H1 (cell line): ENCODE measurements around the gene PHOSPHO2. TPM values are rescaled to one million over a fixed set of nuclear protein-coding genes. Genes with fewer than 3 reads are reported as not detected.

Source experiments
- CTCF ChIA-PET: fragments of 300-600 bp; sonication (Branson Sonifier 250); formaldehyde crosslinking; loops from one replicate; lab custom pipeline; 2021; ENCODE audit not compliant: partially characterized antibody; lab: Charles Lee
- POLR2A ChIA-PET: fragments of 300-600 bp; sonication (Branson Sonifier 250); formaldehyde crosslinking; loops from one replicate; lab custom pipeline; 2021; ENCODE audit warnings: inconsistent platforms; ENCODE audit not compliant: partially characterized antibody; lab: Charles Lee
- DNase-seq, 2 experiments: peaks; one replicate each; pipeline versions ENCODE4 v3.0.0 to v3.0.0-alpha.2; 2010 to 2022; ENCODE audit warnings: low spot score in 2 of 2, low read depth in 1 of 2, mixed read lengths in 1 of 2
- FAIRE-seq: peaks from 2 replicates; lab custom pipeline; 2011; peaks lifted over from hg19 to GRCh38; lab: Jason Lieb, UNC
- H2AFZ ChIP-seq: 2 replicates; pipeline ENCODE4 v1.8.1; 2012; ENCODE audit warnings: low read length, inconsistent platforms
- H2AK5ac ChIP-seq: 2 replicates; pipeline ENCODE4 v1.6.1; 2013; ENCODE audit warnings: low read depth, low read length
- H2BK120ac ChIP-seq: replicated peaks from 2 replicates; pipeline ENCODE3; 2013; ENCODE audit warnings: low read depth, low read length, inconsistent platforms
- H2BK12ac ChIP-seq: 2 replicates; pipeline ENCODE4 v1.6.1; 2013; ENCODE audit warnings: low read depth, low read length
- H2BK15ac ChIP-seq: 2 replicates; pipeline ENCODE4 v1.6.1; 2013; ENCODE audit warnings: low read length
- H2BK20ac ChIP-seq: 2 replicates; pipeline ENCODE4 v1.6.1; 2013; ENCODE audit warnings: low read length
- H2BK5ac ChIP-seq: 2 replicates; pipeline ENCODE4 v1.6.1; 2013; ENCODE audit warnings: low read depth, low read length
- H3K14ac ChIP-seq: 2 replicates; pipeline ENCODE4 v1.6.1; 2013; ENCODE audit warnings: inconsistent platforms; ENCODE audit not compliant: insufficient read length
- H3K18ac ChIP-seq: 2 replicates; pipeline ENCODE4 v1.6.1; 2013; ENCODE audit warnings: low read length; ENCODE audit errors: extremely low read depth
- H3K23ac ChIP-seq: 2 replicates; pipeline ENCODE4 v1.6.1; 2013; ENCODE audit warnings: inconsistent platforms; ENCODE audit not compliant: insufficient read length
- H3K23me2 ChIP-seq: 2 replicates; pipeline ENCODE4 v1.6.1; 2013; ENCODE audit warnings: low read depth, low read length
- H3K27ac ChIP-seq: 2 replicates; pipeline ENCODE4 v1.6.1; 2011; ENCODE audit warnings: low read depth, low read length, inconsistent platforms
- H3K27me3 ChIP-seq, 4 experiments: replicated peaks in 1 of 4; 1 replicate in 1 of 4; 2 replicates in 3 of 4; pipeline versions ENCODE4 v1.6.1 to v1.8.1; 2011 to 2013; ENCODE audit warnings: low read length in 3 of 4, mild to moderate bottlenecking in 3 of 4, inconsistent platforms in 2 of 4, mixed read lengths in 2 of 4, moderate library complexity in 1 of 4; ENCODE audit not compliant: control insufficient read depth in 3 of 4, insufficient read depth in 3 of 4; ENCODE audit errors: extremely low read depth in 1 of 4
- H3K36me3 ChIP-seq, 4 experiments: 2 replicates each; pipeline versions ENCODE4 v1.6.1 to v1.8.1; 2011 to 2013; ENCODE audit warnings: mild to moderate bottlenecking in 4 of 4, low read length in 3 of 4, moderate library complexity in 2 of 4, control low read depth in 1 of 4, inconsistent platforms in 1 of 4; ENCODE audit not compliant: insufficient read depth in 4 of 4, control insufficient read depth in 2 of 4
- H3K4ac ChIP-seq: replicated peaks from 2 replicates; pipeline ENCODE3; 2013; ENCODE audit warnings: low read length, low read depth, mixed read lengths, inconsistent platforms; ENCODE audit not compliant: insufficient read length
- H3K4me1 ChIP-seq, 4 experiments: replicated peaks in 1 of 4; 1 replicate in 1 of 4; 2 replicates in 3 of 4; pipeline versions ENCODE4 v1.6.1 to v1.8.1; 2011 to 2013; ENCODE audit warnings: low read length in 3 of 4, inconsistent platforms in 2 of 4, mixed read lengths in 1 of 4; ENCODE audit not compliant: insufficient read depth in 4 of 4, control insufficient read depth in 3 of 4
- H3K4me2 ChIP-seq, 2 experiments: 2 replicates each; pipeline versions ENCODE4 v1.6.1 to v1.8.1; 2011 to 2013; ENCODE audit warnings: low read depth in 2 of 2, low read length in 2 of 2, control low read depth in 1 of 2, inconsistent platforms in 1 of 2, mild to moderate bottlenecking in 1 of 2; ENCODE audit not compliant: insufficient read depth in 1 of 2
- H3K4me3 ChIP-seq, 4 experiments: fragments of 200-600, 300-600 bp in 1 of 4; sonication (generic), shearing (Covaris generic), sonication (Bioruptor Twin) in 1 of 4; 2 replicates each; pipeline versions ENCODE4 v1.5.1 to v1.8.1; 2011 to 2016; ENCODE audit warnings: low read length in 4 of 4, low read depth in 3 of 4, control low read depth in 2 of 4, inconsistent platforms in 2 of 4, mild to moderate bottlenecking in 2 of 4, mixed read lengths in 1 of 4, moderate library complexity in 1 of 4; ENCODE audit not compliant: insufficient read depth in 2 of 4; ENCODE audit errors: extremely low read depth in 1 of 4
- H3K56ac ChIP-seq: replicated peaks from 2 replicates; pipeline ENCODE3; 2013; ENCODE audit warnings: low read depth, mild to moderate bottlenecking, mixed read lengths, low read length, inconsistent platforms; ENCODE audit not compliant: insufficient read length
- H3K79me1 ChIP-seq: 2 replicates; pipeline ENCODE4 v1.6.1; 2013; ENCODE audit warnings: low read depth, low read length, control low read depth
- H3K79me2 ChIP-seq, 2 experiments: 2 replicates each; pipeline versions ENCODE4 v1.6.1 to v1.8.1; 2012 to 2013; ENCODE audit warnings: low read length in 2 of 2, mild to moderate bottlenecking in 2 of 2, inconsistent platforms in 1 of 2; ENCODE audit not compliant: insufficient read depth in 2 of 2, control insufficient read depth in 1 of 2
- H3K9ac ChIP-seq, 4 experiments: replicated peaks in 1 of 4; 1 replicate in 1 of 4; 2 replicates in 3 of 4; pipeline versions ENCODE4 v1.6.1 to v1.8.1; 2011 to 2013; ENCODE audit warnings: low read depth in 3 of 4, low read length in 3 of 4, control low read depth in 2 of 4, mild to moderate bottlenecking in 2 of 4, moderate library complexity in 2 of 4, inconsistent platforms in 1 of 4; ENCODE audit errors: extremely low read depth in 1 of 4
- H3K9me3 ChIP-seq, 2 experiments: 2 replicates each; pipeline versions ENCODE4 v1.6.1 to v1.8.1; 2012 to 2013; ENCODE audit warnings: mild to moderate bottlenecking in 2 of 2, moderate library complexity in 2 of 2, control low read depth in 1 of 2, inconsistent platforms in 1 of 2, low read depth in 1 of 2, low read length in 1 of 2, mixed read lengths in 1 of 2; ENCODE audit not compliant: insufficient read depth in 2 of 2
- H4K20me1 ChIP-seq, 2 experiments: replicated peaks in 1 of 2; 2 replicates each; pipeline versions ENCODE3 to v1.8.1; 2011 to 2013; ENCODE audit warnings: inconsistent platforms in 2 of 2, low read length in 2 of 2, mild to moderate bottlenecking in 1 of 2; ENCODE audit not compliant: insufficient read depth in 2 of 2, control insufficient read depth in 1 of 2
- H4K5ac ChIP-seq: 2 replicates; pipeline ENCODE4 v1.6.1; 2013; ENCODE audit warnings: low read length, low read depth, mixed read lengths, inconsistent platforms; ENCODE audit not compliant: insufficient read length
- H4K8ac ChIP-seq: 2 replicates; pipeline ENCODE4 v1.8.0; 2013; ENCODE audit warnings: mild to moderate bottlenecking, moderate library complexity, low read length, inconsistent platforms; ENCODE audit not compliant: insufficient read depth; ENCODE audit errors: extremely low read depth
- H4K91ac ChIP-seq: replicated peaks from 2 replicates; pipeline ENCODE3; 2013; ENCODE audit warnings: low read length, mixed read lengths, inconsistent platforms; ENCODE audit not compliant: insufficient read length
- BACH1 ChIP-seq: IDR thresholded peaks from 2 replicates; pipeline ENCODE4 v1.6.1; 2012; ENCODE audit warnings: low read length, improper control_type of control experiment
- SRF ChIP-seq: IDR thresholded peaks from 2 replicates; pipeline ENCODE4 v1.6.1; 2011; ENCODE audit warnings: mild to moderate bottlenecking, low read depth, low read length, moderate library complexity
- WGBS, 2 experiments: shearing (Covaris generic) in 1 of 2; methylation state at CpG; one replicate each; pipeline versions ENCODE4 v1.1.6 to v1.1.7; 2013 to 2015; ENCODE audit warnings: low lambda C conversion rate in 2 of 2, mixed read lengths in 2 of 2, inconsistent platforms in 1 of 2, low coverage in 1 of 2, missing lambda C conversion rate in 1 of 2; ENCODE audit not compliant: insufficient replicate concordance in 2 of 2, insufficient coverage in 1 of 2, insufficient read length in 1 of 2; ENCODE audit errors: extremely low coverage in 1 of 2, missing lambda C conversion rate in 1 of 2; 5-methylcytosine and 5-hydroxymethylcytosine counted together
- polyA plus RNA-seq, 7 experiments: library from polyadenylated mRNA; depleted of rRNA in 3 of 7; stranded (reverse) in 5 of 7; unstranded in 2 of 7; fragments of >200 nt in 5 of 7; fragments of 200-250 nt in 2 of 7; gene quantifications; 1 replicate in 5 of 7; 2 replicates in 1 of 7; 4 replicates in 1 of 7; pipeline versions ENCODE4 v1.2.1 to v1.2.3, GENCODE V29; 2011 to 2013; ENCODE audit warnings: missing spikeins in 2 of 7, mixed read lengths in 2 of 7
- total RNA-seq: library from RNA; stranded (reverse); fragmentation: NEBNext Ultra II Directional; extraction: Animal tissue kit (Norgen Biotek cat#: 25700); gene quantifications from 2 replicates; pipeline ENCODE4 v1.2.1, GENCODE V29; 2021
- TF ChIP-seq, protein P1 (sequence below): IDR thresholded peaks from 2 replicates; pipeline ENCODE4 v1.6.1; 2011; ENCODE audit warnings: low read depth, mild to moderate bottlenecking, low read length; ENCODE audit not compliant: insufficient read depth

Gene PHOSPHO2
- total and polyA plus RNA-seq, 2 of the 8 experiments (the other 6 are each of a cell fraction or from before 2014, with no cell fraction given): 2.4 to 8.5 TPM

- Histone ChIP-seq H4K91ac (no peak overlapping the region), H3K27me3 (no peaks in the 10 kb centered on the region), H3K4me2 (no peak overlapping the region), H2BK20ac (no peak overlapping the region), H3K9me3 (no peaks in the 10 kb centered on the region; a peak in 1 of 4 replicates), H4K5ac (no peak overlapping the region), H3K79me1 (no peaks in the 10 kb centered on the region), H2BK5ac (no peak overlapping the region), H3K4me1 (peaks cover 0 to 6% (median 3%) of the 10 kb centered on the region in 4 experiments; a peak in 1 of 7 replicates), H2BK12ac (no peak overlapping the region), H3K9ac (no peak overlapping the region), H4K20me1 (no peaks in the 10 kb centered on the region), H4K8ac (no peak overlapping the region), H2BK120ac (no peak overlapping the region), H3K23me2 (no peaks in the 10 kb centered on the region), H3K4ac (no peak overlapping the region), H3K36me3 (no peaks in the 10 kb centered on the region), H3K27ac (no peak overlapping the region), H3K23ac (no peak overlapping the region), H3K18ac (no peak overlapping the region), H3K56ac (no peak overlapping the region), H2AK5ac (no peak overlapping the region), H2BK15ac (no peak overlapping the region), H2AFZ (no peak overlapping the region), H3K79me2 (no peaks in the 10 kb centered on the region), H3K14ac (no peak overlapping the region), H3K4me3 (no peak overlapping the region)
- ChIA-PET CTCF (interaction anchor here (0.6 to 0.9 kb wide), 2 partner anchors 11 to 41 kb away, joined by 3 to 4 read pairs; no protein-coding TSS in a partner anchor), POLR2A (no interaction called here)
- whole genome bisulfite sequencing, 2 experiments: 94% methylated on average over 3 of the region's 3 CpGs; no CpG with 5 or more reads in 1 of the 2 experiments
- FAIRE-seq: no peak
- TF ChIP-seq SRF: no peak
- TF ChIP-seq BACH1: no peak
- TF ChIP-seq, protein P1, sequence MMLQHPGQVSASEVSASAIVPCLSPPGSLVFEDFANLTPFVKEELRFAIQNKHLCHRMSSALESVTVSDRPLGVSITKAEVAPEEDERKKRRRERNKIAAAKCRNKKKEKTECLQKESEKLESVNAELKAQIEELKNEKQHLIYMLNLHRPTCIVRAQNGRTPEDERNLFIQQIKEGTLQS: no peak
- no peak for DNase-seq
These were observed 19.1 kb downstream of the PHOSPHO2 start for GRCh38 chr2:169713331-169713730.
